LoVo (cell line): ENCODE measurements around the gene MS4A2.
"Not testable (repeated sequence)": the region's sequence is repeated elsewhere in the genome, so short reads cannot be mapped to it uniquely, and the experiment has no call there.

Source experiments
- DNase-seq: peaks from one replicate; pipeline ENCODE4 v3.0.0-alpha.2; 2016; ENCODE audit warnings: low spot score

The MS4A2 gene

GRCh38 chr11:60101368-60101767, 12.9 kb downstream of the MS4A2 start:
- not testable (repeated sequence) for DNase-seq

GRCh38 chr11:60104471-60105115, 16.1 kb downstream of the MS4A2 start:
- not testable (repeated sequence) for DNase-seq

GRCh38 chr11:60108631-60109030, 20.2 kb downstream of the MS4A2 start:
- not testable (repeated sequence) for DNase-seq

- DNase-seq = no peak
Measured at GRCh38 chr11:60111793-60112192, 23.3 kb downstream of the MS4A2 start.

- no peak for DNase-seq
Measured at GRCh38 chr11:60116996-60117790, 28.7 kb downstream of the MS4A2 start.

- DNase-seq = no peak
Measured at GRCh38 chr11:60118338-60118737, 29.9 kb downstream of the MS4A2 start.

GRCh38 chr11:60119710-60120109, 31.2 kb downstream of the MS4A2 start:
- no peak for DNase-seq

GRCh38 chr11:60121264-60121663, 32.8 kb downstream of the MS4A2 start:
- DNase-seq = no peak

- DNase-seq = no peak
Measured at GRCh38 chr11:60122414-60123036, 34.1 kb downstream of the MS4A2 start.

- DNase-seq = no peak
Measured at GRCh38 chr11:60124802-60125432, 36.5 kb downstream of the MS4A2 start.

- peak; percentile 9 for DNase-seq
Measured at GRCh38 chr11:60125956-60126585, 37.6 kb downstream of the MS4A2 start.

- DNase-seq = peak; percentile 34
Measured at GRCh38 chr11:60127311-60127811, 38.9 kb downstream of the MS4A2 start.

- no peak for DNase-seq
Measured at GRCh38 chr11:60128376-60128775, 39.9 kb downstream of the MS4A2 start.

GRCh38 chr11:60128866-60129265, 40.4 kb downstream of the MS4A2 start:
- DNase-seq = not testable (repeated sequence)

GRCh38 chr11:60129853-60130252, 41.4 kb downstream of the MS4A2 start:
- no peak for DNase-seq

GRCh38 chr11:60130496-60130895, 42.0 kb downstream of the MS4A2 start:
- DNase-seq = peak; percentile 17

- DNase-seq = no peak
Measured at GRCh38 chr11:60131912-60132311, 43.4 kb downstream of the MS4A2 start.

GRCh38 chr11:60133917-60134316, 45.5 kb downstream of the MS4A2 start:
- DNase-seq = no peak

- DNase-seq = no peak
Measured at GRCh38 chr11:60143768-60144167, 55.3 kb downstream of the MS4A2 start.

- no peak for DNase-seq
Measured at GRCh38 chr11:60145677-60146076, 57.2 kb downstream of the MS4A2 start.
